GM21619 (cell line): ENCODE data around the gene THSD1.
A peak's percentile ranks its signal among the peaks of the same experiment; 100 is the strongest.
"Not testable (repeated sequence)": the region's sequence is repeated elsewhere in the genome, so short reads cannot be mapped to it uniquely, and the experiment has no call there.

Experiments used
- ATAC-seq: cut with Tn5 transposase; IDR thresholded peaks from one replicate; pipeline ENCODE4 v1.9.1; 2021; ENCODE audit not compliant: unreplicated experiment

The THSD1 gene

DNA sequence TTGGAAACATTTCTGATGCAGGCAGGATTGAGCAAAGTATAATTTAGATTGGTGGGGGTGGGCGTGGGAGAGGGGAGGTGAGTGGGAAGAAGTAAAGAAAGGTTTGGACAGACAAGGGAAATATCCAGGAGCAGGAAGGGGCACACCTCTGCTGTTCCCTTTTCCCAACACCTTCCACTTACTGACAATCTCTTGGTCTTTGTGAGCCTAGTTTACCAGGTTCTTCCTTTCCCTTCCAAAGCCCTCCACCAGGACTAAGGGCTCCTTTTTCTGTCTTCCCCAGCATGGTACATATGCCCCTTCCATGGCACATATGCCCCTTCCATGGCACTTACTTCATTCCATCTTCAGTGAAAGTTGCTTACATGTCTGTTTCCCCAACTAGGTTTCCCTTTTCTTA, 6.2 kb upstream of the THSD1 start:
- no peak for ATAC-seq

DNA sequence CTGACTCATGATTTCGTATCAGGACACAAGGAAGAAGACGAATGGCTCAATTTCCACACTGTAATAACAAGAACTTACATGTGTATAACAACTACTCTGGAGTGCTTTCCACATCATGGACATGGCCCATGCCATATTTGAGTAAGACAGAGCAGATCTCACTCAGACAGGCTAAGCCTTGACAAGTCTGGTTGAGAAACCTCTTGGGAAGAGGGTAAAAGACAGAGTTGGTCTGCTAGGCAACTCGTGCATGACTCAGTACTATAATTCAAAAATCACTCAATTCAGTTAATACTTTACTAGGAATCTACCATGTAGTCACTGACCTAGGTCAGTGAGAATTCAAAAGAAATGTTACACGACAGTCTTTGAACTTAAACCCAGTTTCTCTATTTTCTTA, 5.7 kb upstream of the THSD1 start:
- ATAC-seq = peak; percentile 97

DNA sequence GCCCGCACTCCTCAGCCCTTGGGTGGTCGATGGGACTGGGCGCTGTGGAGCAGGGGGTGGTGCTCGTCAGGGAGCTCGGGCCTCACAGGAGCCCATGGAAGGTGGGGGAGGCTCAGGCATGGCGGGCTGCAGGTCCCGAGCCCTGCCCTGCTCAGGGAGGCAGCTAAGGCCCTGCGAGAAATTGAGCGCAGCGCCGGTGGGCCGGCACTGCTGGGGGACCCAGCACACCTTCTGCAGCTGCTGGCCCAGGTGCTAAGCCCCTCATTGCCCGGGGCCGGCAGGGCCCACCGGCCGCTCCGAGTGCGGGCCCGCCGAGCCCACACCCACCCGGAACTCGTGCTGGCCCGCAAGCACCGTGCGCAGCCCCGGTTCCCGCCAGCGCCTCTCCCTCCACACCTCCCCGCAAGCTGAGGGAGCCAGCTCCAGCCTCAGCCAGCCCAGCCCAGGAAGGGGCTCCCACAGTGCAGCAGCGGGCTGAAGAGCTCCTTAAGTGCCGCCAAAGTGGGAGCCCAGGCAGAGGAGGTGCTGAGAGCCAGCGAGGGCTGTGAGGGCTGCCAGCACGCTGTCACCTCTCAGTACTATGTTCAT, 2.2 kb upstream of the THSD1 start:
- ATAC-seq = not testable (repeated sequence)

DNA sequence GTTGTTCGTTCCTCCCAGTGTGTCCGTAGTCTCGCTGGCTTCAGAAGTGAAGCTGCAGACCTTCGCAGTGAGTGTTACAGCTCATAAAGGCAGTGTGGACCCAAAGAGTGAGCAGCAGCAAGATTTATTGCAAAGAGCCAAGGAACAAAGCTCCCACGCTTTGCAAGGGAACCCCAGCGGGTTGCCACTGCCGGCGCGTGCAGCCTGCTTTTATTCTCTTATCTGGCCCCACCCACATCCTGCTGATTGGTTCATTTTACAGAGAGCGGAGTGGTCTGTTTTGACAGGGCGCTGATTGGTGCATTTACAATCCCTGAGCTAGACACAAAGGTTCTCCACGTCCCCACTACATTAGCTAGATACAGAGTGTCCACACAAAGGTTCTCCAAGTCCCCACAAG, 1.5 kb upstream of the THSD1 start:
- ATAC-seq = not testable (repeated sequence)

GRCh38 chr13:52406629-52407028, 657 bp upstream of the THSD1 start:
- ATAC-seq = no peak

DNA sequence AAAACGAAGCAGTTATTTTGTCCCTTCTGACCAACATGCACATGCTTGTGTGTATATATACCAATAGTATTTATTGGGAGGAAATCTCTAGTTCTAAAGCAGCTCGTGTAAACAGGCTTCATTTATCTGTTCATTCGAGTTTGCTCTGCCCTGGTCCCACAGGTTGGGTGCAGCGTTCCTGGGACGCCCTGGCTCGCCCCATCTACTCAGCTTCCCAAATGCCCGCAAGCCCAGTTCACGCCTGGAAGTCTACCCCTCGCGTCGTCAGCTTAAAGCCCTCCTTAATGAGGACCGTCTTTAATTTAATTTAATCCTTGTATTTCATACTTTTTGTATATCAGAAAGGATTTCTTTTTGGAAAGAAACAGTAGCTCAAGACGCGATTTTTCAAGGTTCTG, 604 bp downstream of the THSD1 start:
- ATAC-seq = no peak

GRCh38 chr13:52399708-52400107, 6.3 kb downstream of the THSD1 start:
- ATAC-seq = no peak

DNA sequence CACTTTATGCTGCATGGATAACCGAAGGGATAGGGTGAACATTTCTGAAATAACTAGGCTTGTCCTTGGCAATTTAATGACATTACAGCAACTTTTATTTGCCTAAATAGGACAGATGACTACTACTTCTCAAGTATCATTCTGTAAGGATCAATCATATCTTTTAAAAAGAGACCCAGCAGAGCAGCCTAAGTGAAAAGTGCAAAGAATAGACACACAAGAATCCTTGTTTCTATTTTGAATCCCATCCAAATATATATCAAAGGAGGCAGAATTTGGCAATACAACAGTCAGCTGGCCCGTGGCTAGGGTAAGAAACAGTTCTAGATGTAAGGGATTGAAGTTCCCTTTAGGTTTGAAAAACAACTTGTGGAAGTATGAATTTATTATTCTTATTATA, 6.9 kb downstream of the THSD1 start:
- ATAC-seq = no peak

GRCh38 chr13:52395704-52396103, 10.3 kb downstream of the THSD1 start:
- no peak for ATAC-seq

- ATAC-seq = no peak
Observed at GRCh38 chr13:52394586-52394985, 11.4 kb downstream of the THSD1 start.

DNA sequence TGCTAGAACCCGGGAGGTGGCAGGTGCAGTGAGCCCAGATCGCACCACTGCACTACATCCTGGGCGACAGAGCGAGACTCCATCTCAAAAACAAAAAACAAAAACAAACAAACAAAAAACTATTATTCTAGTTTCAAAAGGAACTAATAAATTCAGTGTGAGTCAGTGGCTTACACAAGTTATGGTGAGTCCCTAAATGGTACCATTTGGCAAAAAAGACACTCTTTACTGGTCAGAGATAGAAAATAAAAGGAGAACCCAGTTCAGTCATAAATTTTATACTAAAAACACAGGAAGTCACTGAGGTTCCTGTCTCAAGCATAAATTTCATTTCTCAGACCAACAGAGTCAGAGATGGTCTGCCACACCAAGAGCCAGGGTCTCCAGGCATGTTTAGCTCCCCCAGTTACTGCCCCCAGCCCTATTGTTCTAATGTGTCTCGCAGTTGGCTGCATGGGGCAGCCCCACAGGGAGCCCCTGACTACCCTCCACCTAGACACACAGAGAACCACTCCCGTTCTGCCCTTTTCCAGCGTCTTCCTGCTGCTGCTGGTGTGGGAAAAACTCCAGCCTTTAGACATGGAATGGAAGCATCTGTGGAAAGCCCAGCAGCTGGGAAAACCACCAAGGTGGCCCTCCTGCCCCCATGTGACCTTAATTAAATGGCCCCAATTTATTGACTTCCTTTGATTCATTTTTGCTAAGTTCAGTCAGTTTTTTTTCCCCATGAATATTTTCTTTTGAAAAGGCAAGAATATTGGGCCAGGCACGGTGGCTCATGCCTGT, 12.2 kb downstream of the THSD1 start:
- no peak for ATAC-seq

GRCh38 chr13:52387721-52388120, 18.3 kb downstream of the THSD1 start:
- ATAC-seq = no peak

DNA sequence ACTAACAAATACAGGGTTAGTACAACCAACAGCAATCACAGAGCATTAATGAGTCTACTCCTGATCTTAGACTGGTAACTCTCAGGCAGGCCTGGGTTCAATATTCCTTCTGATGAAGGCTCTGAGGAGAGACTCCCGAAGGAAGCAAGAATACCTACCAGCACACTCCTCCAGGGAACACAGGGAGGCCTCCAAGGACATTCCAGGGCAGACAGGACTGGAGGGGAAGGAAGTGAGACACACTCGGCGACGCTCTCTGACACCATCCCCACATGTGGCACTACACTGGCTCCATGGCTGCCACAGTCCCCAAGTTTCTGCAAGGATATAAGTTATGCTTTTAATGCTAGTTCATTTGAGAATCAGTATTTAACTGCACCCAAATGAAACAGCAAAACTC, 20.1 kb downstream of the THSD1 start:
- ATAC-seq = no peak

- no peak for ATAC-seq
Observed at GRCh38 chr13:52383366-52383765, 22.6 kb downstream of the THSD1 start.

DNA sequence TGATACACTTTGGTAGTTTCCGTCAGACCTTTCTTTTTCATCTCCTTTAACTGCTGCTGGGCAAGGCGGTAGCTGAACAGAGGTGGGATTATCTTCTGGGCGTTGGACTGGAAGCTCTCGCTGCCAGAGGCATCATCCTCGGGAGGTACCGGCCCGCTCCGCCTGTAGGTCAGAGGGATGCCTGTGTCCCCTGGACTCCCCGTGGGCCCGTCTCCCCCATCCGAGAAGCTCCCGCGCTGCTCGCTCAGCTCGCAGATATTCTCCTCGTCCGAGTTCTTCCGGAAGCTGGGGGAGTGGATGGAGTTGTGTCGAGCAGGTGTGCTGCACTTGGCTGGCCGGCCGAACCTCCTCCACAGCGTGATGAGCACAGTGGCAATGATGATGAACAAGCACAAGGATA, 27.7 kb downstream of the THSD1 start:
- ATAC-seq = no peak

DNA sequence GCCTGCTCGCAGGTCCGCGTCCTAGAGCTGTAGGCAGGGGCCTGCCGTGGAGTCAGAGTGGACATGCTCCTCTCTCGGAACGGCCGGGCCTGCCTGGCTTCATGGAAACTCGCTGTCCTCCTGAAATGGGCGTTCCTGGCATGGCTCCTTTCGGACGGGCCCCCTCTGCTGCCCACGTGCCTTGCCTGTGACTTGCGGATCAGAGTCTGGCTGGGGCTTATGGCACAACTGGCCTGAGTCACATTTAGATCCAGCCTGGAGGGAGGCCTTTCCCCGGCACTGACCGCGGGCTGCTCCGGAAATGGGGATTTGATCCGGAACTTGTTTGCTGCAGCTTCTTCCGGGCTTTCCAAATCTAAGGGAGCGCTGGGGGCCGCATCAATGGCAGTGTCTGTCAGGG, 28.1 kb downstream of the THSD1 start:
- no peak for ATAC-seq

DNA sequence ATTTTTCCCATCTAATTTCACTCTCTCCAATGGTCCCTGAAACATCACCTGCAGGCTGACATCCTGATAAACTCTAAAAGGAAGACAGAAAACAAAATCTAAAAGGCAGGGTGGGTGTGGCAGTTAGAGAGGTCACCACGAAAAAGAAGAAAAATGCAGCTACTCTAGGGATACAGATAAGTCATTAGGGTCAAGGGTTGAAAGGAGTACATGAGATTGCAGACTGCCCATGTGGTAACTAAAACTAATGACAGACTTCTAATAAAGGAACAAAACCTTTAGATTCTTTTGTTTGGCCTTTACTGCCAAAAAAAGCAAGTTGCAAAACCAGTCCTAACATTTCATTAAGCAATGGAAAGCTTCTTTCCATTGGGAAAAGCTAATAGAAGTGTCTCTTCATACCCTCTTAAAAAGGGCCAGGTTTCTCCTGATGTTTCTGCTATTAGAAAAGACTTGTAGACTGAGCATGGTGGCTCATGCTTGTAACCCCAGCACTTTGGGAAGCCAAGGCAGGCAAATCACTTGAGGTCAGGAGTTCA, 31.0 kb downstream of the THSD1 start:
- no peak for ATAC-seq

- ATAC-seq = no peak
Observed at GRCh38 chr13:52374389-52374788, 31.6 kb downstream of the THSD1 start.

GRCh38 chr13:52373277-52373676, 32.7 kb downstream of the THSD1 start:
- ATAC-seq = not testable (repeated sequence)

DNA sequence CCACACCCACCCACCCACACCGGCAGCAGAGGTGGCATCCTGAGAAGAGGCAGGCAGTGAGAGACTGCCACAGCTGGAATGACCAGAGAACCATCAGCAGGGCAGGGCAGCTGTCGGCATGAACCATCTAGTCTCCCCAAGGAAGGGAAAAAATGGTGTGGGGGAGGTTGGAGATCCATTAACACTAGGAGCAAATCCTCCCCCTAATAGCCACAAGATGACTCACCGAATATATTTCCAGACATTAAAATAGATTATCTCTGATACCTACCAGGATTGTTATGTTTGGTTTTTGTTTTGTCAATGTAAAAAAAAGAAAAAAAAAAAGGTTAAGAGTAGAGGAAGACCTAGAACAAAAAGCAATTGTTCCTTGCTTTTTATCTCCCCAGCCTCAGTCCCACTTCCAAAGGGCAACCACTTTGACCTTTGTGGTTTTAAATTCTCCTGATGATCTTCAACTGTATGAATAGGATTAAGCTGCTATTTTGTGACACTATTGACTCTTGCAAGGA, 34.2 kb downstream of the THSD1 start:
- ATAC-seq = no peak

DNA sequence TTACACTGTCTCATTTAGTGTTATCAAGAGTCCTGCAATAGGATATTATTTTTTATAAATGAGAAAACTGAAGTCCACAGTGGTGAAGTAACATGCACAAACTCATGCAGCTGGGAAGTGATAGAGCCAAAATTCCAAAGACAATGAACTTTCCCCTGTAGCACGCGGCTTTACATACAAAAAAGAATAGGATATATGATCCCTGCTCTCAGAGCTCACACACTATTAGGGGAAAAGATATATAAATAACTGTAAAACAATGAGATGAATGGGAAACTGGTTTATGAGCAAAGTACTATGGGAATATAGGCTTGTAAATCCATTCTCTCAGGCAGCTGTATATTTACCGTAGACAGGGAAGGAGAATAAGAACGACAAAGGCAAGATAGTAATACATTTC, 39.7 kb downstream of the THSD1 start:
- no peak for ATAC-seq

- ATAC-seq = not testable (repeated sequence)
Observed at GRCh38 chr13:52362169-52362887, 43.6 kb downstream of the THSD1 start.
